HepG2 (cell line): ENCODE data around the gene KDM3A. TPM values are rescaled to one million over a fixed set of nuclear protein-coding genes. Genes with fewer than 3 reads are reported as not detected.

Experiments used
- CENPT ChIP-seq: sonication (generic); formaldehyde crosslinking; IDR thresholded peaks from 2 replicates; pipeline ENCODE4 v1.8.0; 2022; ENCODE audit warnings: low read depth, mild to moderate bottlenecking, moderate library complexity, missing genetic modification reagents
- RELA ChIP-seq: sonication (generic); formaldehyde crosslinking; IDR thresholded peaks from 2 replicates; pipeline ENCODE4 v1.4.0; 2020; ENCODE audit warnings: missing genetic modification reagents
- THRA ChIP-seq: sonication (generic); formaldehyde crosslinking; IDR thresholded peaks from 2 replicates; pipeline ENCODE4 v1.4.0; 2020; ENCODE audit warnings: missing genetic modification reagents, borderline replicate concordance
- ZNF142 ChIP-seq: sonication (generic); formaldehyde crosslinking; IDR thresholded peaks from 2 replicates; pipeline ENCODE4 v1.4.0; 2020; ENCODE audit warnings: missing genetic modification reagents
- ZNF446 ChIP-seq: sonication (generic); formaldehyde crosslinking; IDR thresholded peaks from 2 replicates; pipeline ENCODE4 v1.5.0; 2020; ENCODE audit warnings: mild to moderate bottlenecking, missing genetic modification reagents
- ZNF513 ChIP-seq: sonication (generic); formaldehyde crosslinking; conservative IDR thresholded peaks from 2 replicates; pipeline ENCODE4 v1.5.0; 2020; ENCODE audit warnings: missing genetic modification reagents
- polyA plus RNA-seq, 8 experiments: library from polyadenylated mRNA; depleted of rRNA in 3 of 8; stranded (reverse) in 7 of 8; unstranded in 1 of 8; fragments of >200 nt; fragmentation: Illumina TruSeq in 4 of 8; extraction: Trizol in 4 of 8; gene quantifications; 2 replicates each; pipeline versions ENCODE4 v1.2.1 to v1.2.3, GENCODE V29; 2011 to 2016; ENCODE audit warnings: low read depth in 4 of 8, missing spikeins in 1 of 8, mixed read lengths in 1 of 8; ENCODE audit not compliant: insufficient read depth in 1 of 8
- total RNA-seq, 5 experiments: library from RNA; depleted of rRNA; stranded (reverse); fragments of >200 nt; fragmentation: Illumina TruSeq; extraction: Trizol; gene quantifications; 2 replicates each; pipeline ENCODE4 v1.2.3, GENCODE V29; 2016; ENCODE audit warnings: low read depth in 1 of 5

The KDM3A gene
- total and polyA plus RNA-seq, 2 of the 13 experiments (the other 11 are each of a cell fraction or from before 2014, with no cell fraction given), result 21.0 to 70.2 TPM

- TF ChIP-seq ZNF142 (CRISPR knock-in tag) (peak; percentile 29; the same call in 1 of the 2 replicates), RELA (CRISPR knock-in tag) (no peak), THRA (CRISPR knock-in tag) (0 out of 2 replicates have a peak, but pooled peaks have one; percentile 9), ZNF446 (CRISPR knock-in tag) (0 out of 2 replicates have a peak, but pooled peaks have one; percentile 62), ZNF513 (0 out of 2 replicates have a peak, but pooled peaks have one; percentile 52), CENPT (0 out of 2 replicates have a peak, but pooled peaks have one; percentile 28)
These were observed 266 bp downstream of the KDM3A start (continued) for GRCh38 chr2:86441392-86441881.
